ENCODE results near the gene PLS1.
"Not testable (repeated sequence)": the region's sequence is repeated elsewhere in the genome, so short reads cannot be mapped to it uniquely, and the experiment has no call there.

PLS1 gene

GRCh38 chr3:142706321-142707127, 110.3 kb downstream of the PLS1 start:
- no peak for DNase-seq

GRCh38 chr3:142709207-142709606, 113.0 kb downstream of the PLS1 start:
- DNase-seq, result no peak

GRCh38 chr3:142714882-142715281, 118.7 kb downstream of the PLS1 start:
- DNase-seq, result not testable (repeated sequence)

DNA sequence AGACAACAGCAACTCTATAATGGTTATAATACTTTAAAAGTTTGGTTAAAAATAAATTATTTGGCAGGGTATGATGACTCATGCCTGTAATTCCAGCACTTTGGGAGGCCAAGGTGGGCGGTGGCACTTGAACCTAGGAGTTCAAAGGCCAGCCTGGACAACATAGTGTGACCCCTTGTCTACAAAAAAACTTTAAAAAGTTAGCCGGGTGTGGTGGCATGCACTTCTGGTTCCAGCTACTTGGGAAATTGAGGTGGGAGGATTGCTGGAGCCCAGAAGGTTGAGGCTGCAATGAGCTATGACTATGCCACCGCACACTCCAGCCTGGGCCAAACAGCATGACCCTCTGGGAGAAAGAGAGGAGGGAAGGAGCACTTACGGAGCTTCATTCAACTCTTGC, 119.9 kb downstream of the PLS1 start:
- DNase-seq, result no peak

DNA sequence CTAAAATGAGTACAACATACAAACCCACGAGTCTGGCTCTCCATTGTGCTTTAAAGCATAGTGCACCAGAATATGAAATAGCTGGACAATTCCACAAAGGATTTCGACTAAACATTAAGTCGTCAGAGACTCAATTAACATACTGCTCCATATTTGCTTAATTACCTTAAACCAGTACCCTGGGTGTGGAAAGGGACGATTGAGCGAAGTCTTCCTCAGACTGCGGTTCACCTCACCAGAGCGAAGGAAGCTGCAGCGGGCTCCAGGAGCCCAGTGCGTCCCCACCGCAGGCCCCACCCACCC, 127.4 kb downstream of the PLS1 start:
- no peak for DNase-seq

- DNase-seq, result peak; percentile 81
These were observed 127.9 kb downstream of the PLS1 start, which contains the start of gene TRPC1 for GRCh38 chr3:142723968-142724681. Gene TRPC1, plus strand, starts transcription at chr3:142724034. Its CDS starts 526 bp downstream, at chr3:142724560.

- DNase-seq, result no peak
These were observed 128.6 kb downstream of the PLS1 start for GRCh38 chr3:142724682-142725356.

GRCh38 chr3:142725357-142725739, 129.2 kb downstream of the PLS1 start:
- peak; percentile 1 for DNase-seq

DNA sequence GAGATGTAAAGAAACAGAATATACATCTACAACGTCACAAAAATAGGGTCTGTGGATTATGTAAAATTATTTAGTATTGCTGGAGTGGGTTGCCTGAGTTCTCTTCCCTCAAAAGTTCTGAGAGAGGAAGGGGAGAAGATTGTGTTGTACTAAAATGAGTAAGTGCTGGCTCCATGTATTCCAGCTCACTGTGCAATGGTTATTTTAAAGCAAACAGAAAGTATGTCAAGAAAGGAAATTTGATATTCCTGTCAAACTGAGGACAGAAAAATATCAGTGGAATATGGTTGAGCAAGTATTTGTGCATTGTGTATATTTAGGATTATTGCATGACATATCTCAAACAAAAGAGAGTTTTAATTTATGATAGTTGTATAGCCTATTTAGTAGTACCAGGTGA, 129.8 kb downstream of the PLS1 start:
- no peak for DNase-seq

DNA sequence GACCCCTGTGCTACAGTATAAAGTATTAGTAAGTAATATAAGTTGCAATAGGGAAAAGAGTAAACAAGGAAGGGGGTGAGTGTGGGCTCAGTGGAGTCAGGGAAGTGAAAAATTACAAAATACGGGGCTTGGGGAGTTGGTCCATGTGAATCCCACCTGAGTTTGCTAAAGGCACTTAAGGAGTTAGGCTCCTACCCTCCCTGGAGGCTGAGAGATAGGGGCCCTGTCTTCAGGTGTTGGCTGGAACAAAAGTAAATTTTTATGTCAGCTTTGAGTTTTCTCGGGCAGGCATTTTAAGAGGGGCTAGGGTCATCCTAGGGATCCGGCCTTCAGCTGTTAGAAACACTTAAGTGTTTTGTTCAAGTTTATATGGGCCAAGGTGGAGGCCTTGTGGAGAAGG, 135.9 kb downstream of the PLS1 start:
- no peak for DNase-seq

GRCh38 chr3:142734834-142735233, 138.6 kb downstream of the PLS1 start:
- DNase-seq, result no peak

- DNase-seq, result no peak
These were observed 139.3 kb downstream of the PLS1 start for GRCh38 chr3:142735462-142735861.

GRCh38 chr3:142738396-142738795, 142.2 kb downstream of the PLS1 start:
- no peak for DNase-seq

- no peak for DNase-seq
These were observed 150.5 kb downstream of the PLS1 start for GRCh38 chr3:142746646-142747045.

DNA sequence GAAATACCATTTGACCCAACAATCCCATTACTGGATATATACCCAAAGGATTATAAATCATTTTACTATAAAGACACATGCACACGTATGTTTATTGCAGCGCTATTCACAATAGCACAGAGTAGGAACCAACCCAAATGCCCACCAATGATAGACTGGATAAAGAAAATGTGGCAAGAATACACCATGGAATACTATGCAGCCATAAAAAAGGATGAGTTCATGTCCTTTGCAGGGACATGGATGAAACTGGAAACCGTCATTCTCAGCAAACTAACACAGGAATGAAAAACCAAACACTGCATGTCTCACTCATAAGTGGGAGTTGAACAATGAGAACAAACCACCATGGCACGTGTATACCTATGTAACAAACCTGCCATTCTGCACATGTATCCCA, 154.3 kb downstream of the PLS1 start:
- DNase-seq, result not testable (repeated sequence)

GRCh38 chr3:142752605-142753004, 156.4 kb downstream of the PLS1 start:
- not testable (repeated sequence) for DNase-seq

DNA sequence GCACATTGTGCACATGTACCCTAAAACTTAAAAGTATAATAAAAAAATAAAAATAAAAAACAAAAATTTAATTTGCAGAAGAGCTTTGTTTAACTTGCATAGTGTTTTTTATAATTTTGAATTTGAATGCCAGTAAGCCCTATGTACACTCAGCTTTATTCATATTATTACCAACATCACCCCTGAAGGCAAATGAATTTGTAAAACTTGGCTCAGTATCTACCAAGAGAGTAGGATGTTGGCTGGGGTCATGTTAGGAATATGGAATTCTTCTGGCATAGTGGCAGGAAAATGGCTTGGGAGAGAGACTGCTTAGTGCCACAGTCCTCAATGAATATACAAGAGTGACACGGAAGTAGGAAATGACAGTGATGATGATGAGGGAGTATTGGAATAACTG, 158.3 kb downstream of the PLS1 start:
- no peak for DNase-seq
